Natural killer cell (primary cell): ENCODE measurements around the gene BIRC7. TPM values are rescaled to one million over a fixed set of nuclear protein-coding genes. Genes with fewer than 3 reads are reported as not detected.

Source experiments
- ATAC-seq, 3 donors: fragments of 150-1000 bp in 2 of 3; fragments of 200-7000 bp in 1 of 3; cut with Tn5 transposase; 1 replicate in 1 of 3; 2 replicates in 2 of 3; pipeline ENCODE4 v1.10.0; 2021; ENCODE audit warnings: mild to moderate bottlenecking in 2 of 3, moderate library complexity in 2 of 3
- DNase-seq, 2 donors: peaks; one replicate each; pipeline versions ENCODE4 v3.0.0 to v3.0.0-alpha.2; 2013 to 2021; ENCODE audit warnings: mixed read lengths in 1 of 2
- H3K27ac ChIP-seq: one replicate; pipeline ENCODE4 v1.5.1; 2013; ENCODE audit warnings: mild to moderate bottlenecking, low read length
- H3K27me3 ChIP-seq: one replicate; pipeline ENCODE4 v1.6.1; 2013; ENCODE audit warnings: low read length; ENCODE audit not compliant: control insufficient read depth, insufficient read depth
- H3K36me3 ChIP-seq: one replicate; pipeline ENCODE4 v1.6.1; 2013; ENCODE audit warnings: low read length; ENCODE audit not compliant: control insufficient read depth, insufficient read depth
- H3K4me1 ChIP-seq: one replicate; pipeline ENCODE4 v1.6.1; 2013; ENCODE audit warnings: low read length; ENCODE audit not compliant: control insufficient read depth, insufficient read depth
- H3K4me3 ChIP-seq: one replicate; pipeline ENCODE4 v1.5.1; 2013; ENCODE audit warnings: low read length
- H3K9me3 ChIP-seq: one replicate; pipeline ENCODE4 v1.6.1; 2013; ENCODE audit warnings: low read length; ENCODE audit not compliant: control insufficient read depth, insufficient read depth
- H3K27ac Mint-ChIP-seq, 2 donors: one replicate each; pipeline ENCODE4 v1.8.0; 2022; ENCODE audit warnings: mild to moderate bottlenecking in 2 of 2, mixed read lengths in 2 of 2, moderate library complexity in 1 of 2
- H3K27me3 Mint-ChIP-seq, 2 donors: one replicate each; pipeline ENCODE4 v1.8.0; 2022; ENCODE audit warnings: low read depth in 2 of 2, mixed read lengths in 2 of 2
- H3K36me3 Mint-ChIP-seq: one replicate; pipeline ENCODE4 v1.8.0; 2022; ENCODE audit warnings: mixed read lengths
- H3K4me1 Mint-ChIP-seq, 2 donors: one replicate each; pipeline ENCODE4 v1.8.0; 2022; ENCODE audit warnings: mixed read lengths in 2 of 2
- H3K4me3 Mint-ChIP-seq: one replicate; pipeline ENCODE4 v1.8.0; 2022; ENCODE audit warnings: mild to moderate bottlenecking, moderate library complexity, mixed read lengths
- H3K9me3 Mint-ChIP-seq, 2 donors: one replicate each; pipeline ENCODE4 v1.8.0; 2022; ENCODE audit warnings: mixed read lengths in 2 of 2
- CTCF ChIP-seq: fragments of 200-600 bp; IDR thresholded peaks from one replicate; pipeline ENCODE4 v1.8.0; 2022; ENCODE audit warnings: antibody characterized with exemption
- WGBS: methylation state at CpG from one replicate; pipeline ENCODE4 v1.1.7; 2013; ENCODE audit warnings: missing lambda C conversion rate; ENCODE audit not compliant: insufficient coverage; 5-methylcytosine and 5-hydroxymethylcytosine counted together
- intact Hi-C: fragments of 100-400 bp; cut with micrococcal nuclease; formaldehyde crosslinking; loops from one replicate; pipeline ENCODE4 v1.14.2; 2022
- total RNA-seq, 4 donors: library from RNA; stranded (reverse); fragments of 120-200 nt in 1 of 4; gene quantifications; one replicate each; pipeline versions ENCODE4 v1.2.3 to v1.2.4, GENCODE V29; 2013 to 2022

Gene BIRC7
- total RNA-seq, 3 donors from 2014 or later (not counting 1 experiment from before 2014, with no cell fraction given), result not detected

GRCh38 chr20:63253438-63254231, 17.9 kb downstream of the BIRC7 start:
- ATAC-seq (no peak), DNase-seq (peak in 1 of 2 donors; percentile 11)
- Histone ChIP-seq H3K27me3 (peaks cover 20% of the 10 kb centered on the region), H3K36me3 (no peaks in the 10 kb centered on the region), H3K4me1 (peaks cover 4% of the 10 kb centered on the region), H3K27ac (no peak overlapping the region), H3K4me3 (no peak overlapping the region), H3K9me3 (no peaks in the 10 kb centered on the region)
- intact Hi-C loops, result no loop called here
- no peak overlapping the region for H3K4me3 Mint-ChIP-seq
- TF ChIP-seq CTCF, result no peak
- no peak overlapping the region for H3K27ac Mint-ChIP-seq
- 2% methylated on average over 89 of the region's 89 CpGs for WGBS
- no peaks in the 10 kb centered on the region for H3K36me3 Mint-ChIP-seq
- no peaks in the 10 kb centered on the region for H3K9me3 Mint-ChIP-seq
- no peaks in the 10 kb centered on the region for H3K4me1 Mint-ChIP-seq
- peaks cover 35 to 40% of the 10 kb centered on the region in 2 donors for H3K27me3 Mint-ChIP-seq

- Histone ChIP-seq H3K9me3 (no peaks in the 10 kb centered on the region), H3K4me1 (peaks cover 4% of the 10 kb centered on the region), H3K36me3 (no peaks in the 10 kb centered on the region), H3K4me3 (no peak within 1 kb of the TSS), H3K27me3 (peaks cover 20% of the 10 kb centered on the region), H3K27ac (no peak within 1 kb of the TSS)
- intact Hi-C loops, result no loop called here
- Mint-ChIP-seq H3K4me3 (no peak within 1 kb of the TSS), H3K9me3 (no peaks in the 10 kb centered on the region), H3K27me3 (peaks cover 34 to 36% of the 10 kb centered on the region in 2 donors), H3K36me3 (no peaks in the 10 kb centered on the region), H3K27ac (no peak within 1 kb of the TSS), H3K4me1 (no peaks in the 10 kb centered on the region)
- DNase-seq (no peak), ATAC-seq (no peak)
- WGBS, result 3% methylated on average over 42 of the region's 46 CpGs
- no peak for TF ChIP-seq CTCF
Observed at GRCh38 chr20:63254232-63254605, 18.5 kb downstream of the BIRC7 start, which contains the start of gene NKAIN4. Gene NKAIN4 (minus strand): TSS chr20:63254463. CDS start chr20:63254450, 13 bp downstream.

- H3K27me3 ChIP-seq, result peaks cover 20% of the 10 kb centered on the region
- no peaks in the 10 kb centered on the region for H3K9me3 Mint-ChIP-seq
- no peaks in the 10 kb centered on the region for H3K36me3 ChIP-seq
- DNase-seq, result no peak
- no peak overlapping the region for H3K27ac ChIP-seq
- WGBS, result 7% methylated on average over 56 of the region's 56 CpGs
- H3K4me1 ChIP-seq, result peaks cover 4% of the 10 kb centered on the region
- no peak overlapping the region for H3K4me3 Mint-ChIP-seq
- intact Hi-C loops, result no loop called here
- ATAC-seq, result no peak
- no peak overlapping the region for H3K4me3 ChIP-seq
- H3K4me1 Mint-ChIP-seq, result no peaks in the 10 kb centered on the region
- peaks cover 36 to 38% of the 10 kb centered on the region in 2 donors for H3K27me3 Mint-ChIP-seq
- TF ChIP-seq CTCF, result no peak
- no peak overlapping the region for H3K27ac Mint-ChIP-seq
- no peaks in the 10 kb centered on the region for H3K9me3 ChIP-seq
- no peaks in the 10 kb centered on the region for H3K36me3 Mint-ChIP-seq
Observed at GRCh38 chr20:63254606-63255384, 19.1 kb downstream of the BIRC7 start.
